ENCODE data around the gene SEPTIN3. TPM values are rescaled to one million over a fixed set of nuclear protein-coding genes. Genes with fewer than 3 reads are reported as not detected.

SEPTIN3 gene
- total and polyA plus RNA-seq, 10 of the 15 experiments (the other 5 are each of a cell fraction or from before 2014, with no cell fraction given) = 0.05 to 3.1 (median 0.87) TPM

DNA sequence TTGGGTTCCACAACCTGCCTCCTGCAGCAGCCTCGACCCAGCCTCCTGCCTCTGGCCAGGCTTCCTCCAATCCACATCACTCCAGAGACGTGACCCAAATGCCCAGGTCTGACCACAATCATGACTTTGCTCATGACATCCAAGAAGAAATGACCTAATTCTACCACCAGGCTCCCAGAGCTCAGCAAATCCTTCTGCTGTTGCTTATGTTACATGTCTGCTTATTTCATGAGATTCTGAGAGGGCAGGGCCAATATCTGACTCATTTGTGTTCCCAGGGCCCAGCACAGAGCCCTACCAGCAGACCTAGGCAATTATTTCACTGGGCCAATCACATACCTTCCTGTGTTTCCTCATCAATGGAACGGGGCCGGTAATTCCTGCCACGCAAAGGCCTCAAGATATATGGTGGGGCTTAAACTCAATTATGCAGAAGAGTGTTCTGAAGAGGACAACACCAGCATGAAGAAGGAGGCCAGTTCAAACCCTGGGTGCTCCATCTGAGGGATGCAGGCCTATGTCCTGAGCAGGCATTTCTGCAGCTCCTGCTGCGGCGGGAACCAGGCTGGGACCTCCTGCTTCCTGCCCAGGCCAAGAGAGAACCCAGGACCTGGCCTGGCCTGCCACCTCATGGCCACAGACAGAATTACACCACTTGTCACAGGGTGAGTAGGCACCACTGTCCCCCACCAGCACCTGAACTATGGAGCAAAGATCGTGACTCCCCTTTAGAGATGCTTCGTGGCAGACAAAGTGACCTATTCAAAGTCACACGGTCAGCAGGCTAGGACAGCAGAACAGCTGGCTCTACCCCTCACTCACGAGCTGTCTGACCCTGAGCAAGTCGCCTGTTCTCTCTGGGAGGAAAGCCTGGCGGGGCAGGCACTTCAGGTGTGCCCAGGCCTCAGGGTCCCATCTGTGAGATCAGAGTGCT is 28.1 kb upstream of the SEPTIN3 start (continued):
- TF ChIP-seq, protein P1, sequence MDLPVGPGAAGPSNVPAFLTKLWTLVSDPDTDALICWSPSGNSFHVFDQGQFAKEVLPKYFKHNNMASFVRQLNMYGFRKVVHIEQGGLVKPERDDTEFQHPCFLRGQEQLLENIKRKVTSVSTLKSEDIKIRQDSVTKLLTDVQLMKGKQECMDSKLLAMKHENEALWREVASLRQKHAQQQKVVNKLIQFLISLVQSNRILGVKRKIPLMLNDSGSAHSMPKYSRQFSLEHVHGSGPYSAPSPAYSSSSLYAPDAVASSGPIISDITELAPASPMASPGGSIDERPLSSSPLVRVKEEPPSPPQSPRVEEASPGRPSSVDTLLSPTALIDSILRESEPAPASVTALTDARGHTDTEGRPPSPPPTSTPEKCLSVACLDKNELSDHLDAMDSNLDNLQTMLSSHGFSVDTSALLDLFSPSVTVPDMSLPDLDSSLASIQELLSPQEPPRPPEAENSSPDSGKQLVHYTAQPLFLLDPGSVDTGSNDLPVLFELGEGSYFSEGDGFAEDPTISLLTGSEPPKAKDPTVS (IDR thresholded peaks at IDR 0.05; ENCODE audit: low read depth, low read length) = no peak
- TF ChIP-seq CHD4 (IDR thresholded peaks at IDR 0.05) = no peak
- peak; percentile 78; the same call in 2 of the 3 replicates for TF ChIP-seq POU2F2 (IDR thresholded peaks at IDR 0.05; ENCODE audit: borderline replicate concordance, low read depth, low read length)
- no peak for TF ChIP-seq CHD2 (IDR thresholded peaks at IDR 0.05; ENCODE audit: borderline replicate concordance, low read depth, low read length)
- TF ChIP-seq ZNF217 (IDR thresholded peaks at IDR 0.05) = no peak
- TF ChIP-seq CREM (IDR thresholded peaks at IDR 0.05; ENCODE audit: low read depth) = peak; percentile 33; the same call in 1 of the 2 replicates
- TF ChIP-seq, protein P2, sequence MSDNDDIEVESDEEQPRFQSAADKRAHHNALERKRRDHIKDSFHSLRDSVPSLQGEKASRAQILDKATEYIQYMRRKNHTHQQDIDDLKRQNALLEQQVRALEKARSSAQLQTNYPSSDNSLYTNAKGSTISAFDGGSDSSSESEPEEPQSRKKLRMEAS (IDR thresholded peaks at IDR 0.05; ENCODE audit: low read depth, low read length) = no peak
- TF ChIP-seq SRF (IDR thresholded peaks at IDR 0.05; ENCODE audit: low read depth in 2 of 2, low read length in 2 of 2) = no peak
- TF ChIP-seq SP1 (IDR thresholded peaks at IDR 0.05; ENCODE audit: low read depth, low read length) = no peak
- no peak for TF ChIP-seq TCF3 (IDR thresholded peaks at IDR 0.05; ENCODE audit: borderline replicate concordance, insufficient read depth, low read depth, low read length)
- TF ChIP-seq HDGF (IDR thresholded peaks at IDR 0.05) = peak; percentile 68; the same call in 1 of the 2 replicates
- TF ChIP-seq RAD51 (IDR thresholded peaks at IDR 0.05) = no peak
- TF ChIP-seq ESRRA (IDR thresholded peaks at IDR 0.05; ENCODE audit: low read length) = no peak
- TF ChIP-seq GABPA (IDR thresholded peaks at IDR 0.05; ENCODE audit: low read depth) = no peak
- no peak for TF ChIP-seq SREBF2 (IDR thresholded peaks at IDR 0.05; ENCODE audit: low read length)
- no peak for TF ChIP-seq KDM1A (IDR thresholded peaks at IDR 0.05; ENCODE audit: borderline replicate concordance)
- no peak for TF ChIP-seq SIN3A (IDR thresholded peaks at IDR 0.05; ENCODE audit: low read depth, low read length)
- TF ChIP-seq, protein P3, sequence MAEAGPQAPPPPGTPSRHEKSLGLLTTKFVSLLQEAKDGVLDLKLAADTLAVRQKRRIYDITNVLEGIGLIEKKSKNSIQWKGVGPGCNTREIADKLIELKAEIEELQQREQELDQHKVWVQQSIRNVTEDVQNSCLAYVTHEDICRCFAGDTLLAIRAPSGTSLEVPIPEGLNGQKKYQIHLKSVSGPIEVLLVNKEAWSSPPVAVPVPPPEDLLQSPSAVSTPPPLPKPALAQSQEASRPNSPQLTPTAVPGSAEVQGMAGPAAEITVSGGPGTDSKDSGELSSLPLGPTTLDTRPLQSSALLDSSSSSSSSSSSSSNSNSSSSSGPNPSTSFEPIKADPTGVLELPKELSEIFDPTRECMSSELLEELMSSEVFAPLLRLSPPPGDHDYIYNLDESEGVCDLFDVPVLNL (IDR thresholded peaks at IDR 0.05; ENCODE audit: low read depth, low read length) = no peak
- no peak; the same call in 1 of the 2 replicates for TF ChIP-seq IRF4 (IDR thresholded peaks at IDR 0.05; ENCODE audit: low read depth, low read length)
- no peak for TF ChIP-seq KAT2A (conservative IDR thresholded peaks at IDR 0.05; ENCODE audit: control insufficient read depth, low read depth, low read length)
- TF ChIP-seq, protein P4, sequence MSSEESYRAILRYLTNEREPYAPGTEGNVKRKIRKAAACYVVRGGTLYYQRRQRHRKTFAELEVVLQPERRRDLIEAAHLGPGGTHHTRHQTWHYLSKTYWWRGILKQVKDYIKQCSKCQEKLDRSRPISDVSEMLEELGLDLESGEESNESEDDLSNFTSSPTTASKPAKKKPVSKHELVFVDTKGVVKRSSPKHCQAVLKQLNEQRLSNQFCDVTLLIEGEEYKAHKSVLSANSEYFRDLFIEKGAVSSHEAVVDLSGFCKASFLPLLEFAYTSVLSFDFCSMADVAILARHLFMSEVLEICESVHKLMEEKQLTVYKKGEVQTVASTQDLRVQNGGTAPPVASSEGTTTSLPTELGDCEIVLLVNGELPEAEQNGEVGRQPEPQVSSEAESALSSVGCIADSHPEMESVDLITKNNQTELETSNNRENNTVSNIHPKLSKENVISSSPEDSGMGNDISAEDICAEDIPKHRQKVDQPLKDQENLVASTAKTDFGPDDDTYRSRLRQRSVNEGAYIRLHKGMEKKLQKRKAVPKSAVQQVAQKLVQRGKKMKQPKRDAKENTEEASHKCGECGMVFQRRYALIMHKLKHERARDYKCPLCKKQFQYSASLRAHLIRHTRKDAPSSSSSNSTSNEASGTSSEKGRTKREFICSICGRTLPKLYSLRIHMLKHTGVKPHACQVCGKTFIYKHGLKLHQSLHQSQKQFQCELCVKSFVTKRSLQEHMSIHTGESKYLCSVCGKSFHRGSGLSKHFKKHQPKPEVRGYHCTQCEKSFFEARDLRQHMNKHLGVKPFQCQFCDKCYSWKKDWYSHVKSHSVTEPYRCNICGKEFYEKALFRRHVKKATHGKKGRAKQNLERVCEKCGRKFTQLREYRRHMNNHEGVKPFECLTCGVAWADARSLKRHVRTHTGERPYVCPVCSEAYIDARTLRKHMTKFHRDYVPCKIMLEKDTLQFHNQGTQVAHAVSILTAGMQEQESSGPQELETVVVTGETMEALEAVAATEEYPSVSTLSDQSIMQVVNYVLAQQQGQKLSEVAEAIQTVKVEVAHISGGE (CRISPR knock-in tag; IDR thresholded peaks at IDR 0.05) = no peak
- TF ChIP-seq, protein P5, sequence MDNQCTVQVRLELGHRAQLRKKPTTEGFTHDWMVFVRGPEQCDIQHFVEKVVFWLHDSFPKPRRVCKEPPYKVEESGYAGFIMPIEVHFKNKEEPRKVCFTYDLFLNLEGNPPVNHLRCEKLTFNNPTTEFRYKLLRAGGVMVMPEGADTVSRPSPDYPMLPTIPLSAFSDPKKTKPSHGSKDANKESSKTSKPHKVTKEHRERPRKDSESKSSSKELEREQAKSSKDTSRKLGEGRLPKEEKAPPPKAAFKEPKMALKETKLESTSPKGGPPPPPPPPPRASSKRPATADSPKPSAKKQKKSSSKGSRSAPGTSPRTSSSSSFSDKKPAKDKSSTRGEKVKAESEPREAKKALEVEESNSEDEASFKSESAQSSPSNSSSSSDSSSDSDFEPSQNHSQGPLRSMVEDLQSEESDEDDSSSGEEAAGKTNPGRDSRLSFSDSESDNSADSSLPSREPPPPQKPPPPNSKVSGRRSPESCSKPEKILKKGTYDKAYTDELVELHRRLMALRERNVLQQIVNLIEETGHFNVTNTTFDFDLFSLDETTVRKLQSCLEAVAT (IDR thresholded peaks at IDR 0.05) = 0 out of 2 replicates have a peak, but pooled peaks have one; percentile 73

All from GM12878 (cell line).